HepG2 (cell line): ENCODE measurements around the gene LHX5. TPM values are rescaled to one million over a fixed set of nuclear protein-coding genes. Genes with fewer than 3 reads are reported as not detected.

Source experiments
- CBX2 ChIP-seq, 2 experiments: fragments of 200-600 bp in 1 of 2; sonication (generic); formaldehyde crosslinking in 1 of 2; IDR thresholded peaks; 2 replicates each; pipeline versions ENCODE4 v1.7.0 to v1.8.1; 2018 to 2022; ENCODE audit warnings: low read depth in 2 of 2, low read length in 1 of 2, mild to moderate bottlenecking in 1 of 2, missing genetic modification reagents in 1 of 2
- CHD2 ChIP-seq: IDR thresholded peaks from 2 replicates; pipeline ENCODE4 v1.6.1; 2011; ENCODE audit warnings: low read depth, low read length, improper control_type of control experiment
- CTCF ChIP-seq: sonication (generic); formaldehyde crosslinking; IDR thresholded peaks from 2 replicates; pipeline ENCODE4 v1.5.0; 2020; ENCODE audit warnings: mild to moderate bottlenecking, missing genetic modification reagents, moderate library complexity
- KLF11 ChIP-seq: IDR thresholded peaks from 2 replicates; pipeline ENCODE4 v1.6.1; 2016; ENCODE audit warnings: missing compliant biosample characterization
- MLLT10 ChIP-seq: sonication (generic); formaldehyde crosslinking; IDR thresholded peaks from 2 replicates; pipeline ENCODE4 v1.4.0; 2020; ENCODE audit warnings: missing genetic modification reagents
- PRMT3 ChIP-seq: sonication (generic); formaldehyde crosslinking; IDR thresholded peaks from 2 replicates; pipeline ENCODE4 v1.8.1; 2022; ENCODE audit warnings: low read depth, mild to moderate bottlenecking, moderate library complexity, missing genetic modification reagents, borderline replicate concordance
- SALL1 ChIP-seq: sonication (generic); formaldehyde crosslinking; IDR thresholded peaks from 2 replicates; pipeline ENCODE4 v1.8.0; 2022; ENCODE audit warnings: mild to moderate bottlenecking, missing genetic modification reagents
- SMC3 ChIP-seq: IDR thresholded peaks from 2 replicates; pipeline ENCODE4 v1.6.1; 2011; ENCODE audit warnings: low read length, improper control_type of control experiment
- SRSF1 ChIP-seq: fragments of 200-400 bp; formaldehyde crosslinking; optimal IDR thresholded peaks from 2 replicates; pipeline ENCODE3; 2017; ENCODE audit warnings: mild to moderate bottlenecking, low read depth, low read length, moderate library complexity
- SUZ12 ChIP-seq: fragments of 150-350 bp; IDR thresholded peaks from 2 replicates; pipeline ENCODE4 v1.6.1; 2014; ENCODE audit warnings: low read depth, low read length
- XRCC5 ChIP-seq: fragments of 200-400 bp; formaldehyde crosslinking; optimal IDR thresholded peaks from 2 replicates; pipeline ENCODE3; 2017; ENCODE audit warnings: mild to moderate bottlenecking, low read length
- ZBTB20 ChIP-seq: sonication (generic); formaldehyde crosslinking; IDR thresholded peaks from 2 replicates; pipeline ENCODE4 v1.8.1; 2023; ENCODE audit warnings: missing genetic modification reagents, low read depth, mild to moderate bottlenecking, borderline replicate concordance
- ZBTB3 ChIP-seq: sonication (generic); formaldehyde crosslinking; IDR thresholded peaks from 2 replicates; pipeline ENCODE4 v1.4.0; 2020; ENCODE audit warnings: low read depth, mild to moderate bottlenecking, moderate library complexity, missing genetic modification reagents, borderline replicate concordance
- ZFP91 ChIP-seq: sonication (generic); formaldehyde crosslinking; IDR thresholded peaks from 2 replicates; pipeline ENCODE4 v1.9.0; 2022; ENCODE audit warnings: missing genetic modification reagents, mild to moderate bottlenecking, borderline replicate concordance
- ZGPAT ChIP-seq: IDR thresholded peaks from 2 replicates; pipeline ENCODE4 v1.6.1; 2016; ENCODE audit warnings: mild to moderate bottlenecking
- ZNF343 ChIP-seq: sonication (generic); formaldehyde crosslinking; IDR thresholded peaks from 2 replicates; pipeline ENCODE4 v1.4.0; 2020; ENCODE audit warnings: mild to moderate bottlenecking, missing genetic modification reagents
- ZNF574 ChIP-seq: sonication (generic); formaldehyde crosslinking; IDR thresholded peaks from 2 replicates; pipeline ENCODE4 v1.4.0; 2020; ENCODE audit warnings: missing genetic modification reagents
- ZNF639 ChIP-seq: conservative IDR thresholded peaks from 2 replicates; pipeline ENCODE4 v1.6.1; 2018; ENCODE audit warnings: missing genetic modification reagents
- ZNF713 ChIP-seq: sonication (generic); formaldehyde crosslinking; IDR thresholded peaks from 2 replicates; pipeline ENCODE4 v1.4.0; 2020; ENCODE audit warnings: mild to moderate bottlenecking, missing genetic modification reagents
- polyA plus RNA-seq, 8 experiments: library from polyadenylated mRNA; depleted of rRNA in 3 of 8; stranded (reverse) in 7 of 8; unstranded in 1 of 8; fragments of >200 nt; fragmentation: Illumina TruSeq in 4 of 8; extraction: Trizol in 4 of 8; gene quantifications; 2 replicates each; pipeline versions ENCODE4 v1.2.1 to v1.2.3, GENCODE V29; 2011 to 2016; ENCODE audit warnings: low read depth in 4 of 8, missing spikeins in 1 of 8, mixed read lengths in 1 of 8; ENCODE audit not compliant: insufficient read depth in 1 of 8
- total RNA-seq, 5 experiments: library from RNA; depleted of rRNA; stranded (reverse); fragments of >200 nt; fragmentation: Illumina TruSeq; extraction: Trizol; gene quantifications; 2 replicates each; pipeline ENCODE4 v1.2.3, GENCODE V29; 2016; ENCODE audit warnings: low read depth in 1 of 5
- TF ChIP-seq, protein P1 (sequence below): IDR thresholded peaks from 2 replicates; pipeline ENCODE4 v1.6.1; 2016

Gene LHX5
- total and polyA plus RNA-seq, 2 of the 13 experiments (the other 11 are each of a cell fraction or from before 2014, with no cell fraction given), result not detected

DNA sequence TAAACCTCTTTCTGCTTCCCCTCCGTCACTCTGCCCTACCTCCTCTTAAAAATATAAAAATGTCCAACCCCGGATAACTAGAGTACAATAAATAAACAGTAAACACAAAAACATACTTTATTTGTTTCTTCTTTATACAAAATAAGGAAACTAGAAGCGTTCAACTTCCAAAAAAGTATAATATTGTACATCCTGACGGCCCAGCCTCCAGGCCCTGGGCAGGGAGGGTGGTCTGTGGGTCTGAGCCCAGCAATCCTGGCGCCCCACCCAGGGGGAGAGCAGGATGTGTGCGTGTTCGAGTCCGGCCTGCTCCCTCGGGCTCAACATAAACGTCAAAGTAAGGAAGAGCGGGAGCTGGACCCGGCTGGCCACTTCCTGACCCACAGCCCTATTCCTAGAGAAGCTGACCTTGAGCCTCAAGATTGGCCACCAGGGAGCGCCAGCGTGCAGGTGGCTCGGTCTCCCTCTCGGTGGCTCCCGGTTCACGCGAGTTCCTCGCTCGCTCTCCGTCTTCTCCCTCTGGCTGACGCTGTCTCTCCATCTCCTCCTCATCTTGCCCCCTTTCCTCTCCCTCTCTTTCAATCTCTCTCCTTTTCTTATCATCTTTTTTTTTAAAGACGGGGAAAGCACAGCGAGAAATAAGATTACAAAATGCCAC, 9.4 kb downstream of the LHX5 start (continued):
- peak; percentile 61; the same call in 1 of the 2 replicates for TF ChIP-seq ZNF574 (CRISPR knock-in tag)
- no peak for TF ChIP-seq CBX2 (IDR thresholded peaks at IDR 0.05; ENCODE audit: low read depth, low read length)
- TF ChIP-seq CBX2 (CRISPR knock-in tag; IDR thresholded peaks at IDR 0.05; ENCODE audit: low read depth), result no peak
- TF ChIP-seq CHD2, result peak; percentile 84
- 0 out of 2 replicates have a peak, but pooled peaks have one; percentile 25 for TF ChIP-seq ZFP91 (CRISPR knock-in tag)
- TF ChIP-seq ZBTB3 (CRISPR knock-in tag), result no peak
- no peak for TF ChIP-seq ZGPAT (CRISPR knock-in tag)
- TF ChIP-seq MLLT10 (CRISPR knock-in tag), result no peak
- no peak for TF ChIP-seq ZNF343
- no peak for TF ChIP-seq ZNF713
- TF ChIP-seq CTCF (CRISPR knock-in tag), result peak; percentile 88
- no peak for TF ChIP-seq ZNF639 (CRISPR knock-in tag)
- TF ChIP-seq ZBTB20 (CRISPR knock-in tag), result no peak
- TF ChIP-seq KLF11 (CRISPR knock-in tag), result no peak
- TF ChIP-seq SUZ12, result no peak
- TF ChIP-seq SMC3, result peak; percentile 25; the same call in 1 of the 2 replicates
- TF ChIP-seq, protein P1, sequence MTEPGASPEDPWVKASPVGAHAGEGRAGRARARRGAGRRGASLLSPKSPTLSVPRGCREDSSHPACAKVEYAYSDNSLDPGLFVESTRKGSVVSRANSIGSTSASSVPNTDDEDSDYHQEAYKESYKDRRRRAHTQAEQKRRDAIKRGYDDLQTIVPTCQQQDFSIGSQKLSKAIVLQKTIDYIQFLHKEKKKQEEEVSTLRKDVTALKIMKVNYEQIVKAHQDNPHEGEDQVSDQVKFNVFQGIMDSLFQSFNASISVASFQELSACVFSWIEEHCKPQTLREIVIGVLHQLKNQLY (CRISPR knock-in tag), result no peak
- 0 out of 2 replicates have a peak, but pooled peaks have one; percentile 43 for TF ChIP-seq SALL1 (CRISPR knock-in tag)
- TF ChIP-seq PRMT3, result no peak
- TF ChIP-seq SRSF1, result no peak
- TF ChIP-seq XRCC5, result peak; percentile 82
